Measurements from ENCODE around the gene WDR90. TPM values are rescaled to one million over a fixed set of nuclear protein-coding genes. Genes with fewer than 3 reads are reported as not detected.

The WDR90 gene
- total RNA-seq, 1 experiment from 2014 or later: 147 TPM

GRCh38 chr16:672371-672770, 23.2 kb downstream of the WDR90 start:
- ChIA-PET POLR2A (ENCODE audit: low non-redundant PET) (no interaction called here), CTCF (no interaction called here)

GRCh38 chr16:672851-673250, 23.7 kb downstream of the WDR90 start:
- TF ChIP-seq EZH2 (IDR thresholded peaks at IDR 0.05; ENCODE audit: borderline replicate concordance, low read depth, low read length, poor library complexity, severe bottlenecking): no peak
- TF ChIP-seq CTCF (conservative IDR thresholded peaks at IDR 0.05; ENCODE audit: low read depth, low read length): no peak
- no peak overlapping the region for H3K27ac ChIP-seq (ENCODE audit: low read depth, low read length, poor library complexity, severe bottlenecking)
- no TSS peak for BruUV-seq (replicated peaks)
- intact Hi-C loops (cut with micrococcal nuclease; ENCODE audit: unreplicated experiment): no loop called here
- CTCF ChIA-PET: no interaction called here
- peaks cover 8% of the 10 kb centered on the region for H3K4me1 ChIP-seq (ENCODE audit: insufficient read depth, low read length, poor library complexity, severe bottlenecking)
- peaks cover 46% of the 10 kb centered on the region for H3K36me3 ChIP-seq (ENCODE audit: insufficient read depth, low read length, poor library complexity, severe bottlenecking)
- H3K9me3 ChIP-seq (ENCODE audit: low read depth, low read length, poor library complexity, severe bottlenecking): no peaks in the 10 kb centered on the region
- no peaks in the 10 kb centered on the region for H3K27me3 ChIP-seq (replicated peaks; ENCODE audit: insufficient read depth, low read depth, low read length, poor library complexity)
- no peak overlapping the region for H3K4me3 ChIP-seq (ENCODE audit: low read depth, low read length, poor library complexity, severe bottlenecking)
- POLR2A ChIA-PET (ENCODE audit: low non-redundant PET): no interaction called here
- DNase-seq (ENCODE audit: low spot score): no peak

More at GRCh38 chr16:672371-672770, 23.2 kb downstream of the WDR90 start:
- intact Hi-C loops (cut with micrococcal nuclease; ENCODE audit: unreplicated experiment): no loop called here
- H3K27ac ChIP-seq (ENCODE audit: low read depth, low read length, poor library complexity, severe bottlenecking): no peak overlapping the region
- TF ChIP-seq CTCF (conservative IDR thresholded peaks at IDR 0.05; ENCODE audit: low read depth, low read length) (no peak), EZH2 (IDR thresholded peaks at IDR 0.05; ENCODE audit: borderline replicate concordance, low read depth, low read length, poor library complexity, severe bottlenecking) (no peak)
- H3K27me3 ChIP-seq (replicated peaks; ENCODE audit: insufficient read depth, low read depth, low read length, poor library complexity): no peaks in the 10 kb centered on the region
- BruUV-seq (replicated peaks): no TSS peak
- H3K4me1 ChIP-seq (ENCODE audit: insufficient read depth, low read length, poor library complexity, severe bottlenecking): peaks cover 8% of the 10 kb centered on the region
- H3K4me3 ChIP-seq (ENCODE audit: low read depth, low read length, poor library complexity, severe bottlenecking): no peak overlapping the region
- DNase-seq (ENCODE audit: low spot score): no peak
- H3K9me3 ChIP-seq (ENCODE audit: low read depth, low read length, poor library complexity, severe bottlenecking): no peaks in the 10 kb centered on the region
- peaks cover 46% of the 10 kb centered on the region for H3K36me3 ChIP-seq (ENCODE audit: insufficient read depth, low read length, poor library complexity, severe bottlenecking)

GRCh38 chr16:673399-673991, 24.3 kb downstream of the WDR90 start:
- Histone ChIP-seq H3K9me3 (ENCODE audit: low read depth, low read length, poor library complexity, severe bottlenecking) (no peaks in the 10 kb centered on the region), H3K4me1 (ENCODE audit: insufficient read depth, low read length, poor library complexity, severe bottlenecking) (peaks cover 8% of the 10 kb centered on the region), H3K4me3 (ENCODE audit: low read depth, low read length, poor library complexity, severe bottlenecking) (no peak overlapping the region), H3K36me3 (ENCODE audit: insufficient read depth, low read length, poor library complexity, severe bottlenecking) (peaks cover 46% of the 10 kb centered on the region), H3K27ac (ENCODE audit: low read depth, low read length, poor library complexity, severe bottlenecking) (no peak overlapping the region), H3K27me3 (replicated peaks; ENCODE audit: insufficient read depth, low read depth, low read length, poor library complexity) (no peaks in the 10 kb centered on the region)
- CTCF ChIA-PET: no interaction called here
- intact Hi-C loops (cut with micrococcal nuclease; ENCODE audit: unreplicated experiment): no loop called here
- TF ChIP-seq EZH2 (IDR thresholded peaks at IDR 0.05; ENCODE audit: borderline replicate concordance, low read depth, low read length, poor library complexity, severe bottlenecking): no peak
- no peak for TF ChIP-seq CTCF (conservative IDR thresholded peaks at IDR 0.05; ENCODE audit: low read depth, low read length)
- DNase-seq (ENCODE audit: low spot score): no peak
- TSS peak; percentile 36 for BruUV-seq (replicated peaks)
- POLR2A ChIA-PET (ENCODE audit: low non-redundant PET): no interaction called here
